Amniotic stem cell (primary cell): ENCODE measurements around the gene DCTN3.
A peak's percentile ranks its signal among the peaks of the same experiment; 100 is the strongest.

ENCODE experiments used
- DNase-seq: peaks from one replicate; lab custom pipeline; 2025; lab: John Stamatoyannopoulos, UW

The DCTN3 gene

GRCh38 chr9:34620061-34620994 is at the start of gene DCTN3:
DCTN3 (minus strand) TSS chr9:34620495; CDS start chr9:34620464, 31 bp downstream.
- peak; percentile 98 for DNase-seq

GRCh38 chr9:34665381-34666250 is 45.3 kb upstream of the DCTN3 start:
- peak; percentile 89 for DNase-seq

GRCh38 chr9:34665067-34665380 is 44.7 kb upstream of the DCTN3 start:
- DNase-seq: no peak

- peak; percentile 55 for DNase-seq
Measured at GRCh38 chr9:34664281-34665066, 44.2 kb upstream of the DCTN3 start.

- DNase-seq: no peak
Measured at GRCh38 chr9:34663303-34663605, 43.0 kb upstream of the DCTN3 start.

GRCh38 chr9:34662526-34663302 is 42.4 kb upstream of the DCTN3 start, which contains the start of gene CCL27:
CCL27 (minus strand) TSS chr9:34662657; CDS start chr9:34662633, 24 bp downstream.
- no peak for DNase-seq

- no peak for DNase-seq
Measured at GRCh38 chr9:34659592-34660253, 39.4 kb upstream of the DCTN3 start.

GRCh38 chr9:34658461-34658860 is 38.2 kb upstream of the DCTN3 start:
- DNase-seq: no peak

GRCh38 chr9:34656992-34657391 is 36.7 kb upstream of the DCTN3 start:
- DNase-seq: no peak

- DNase-seq: no peak
Measured at GRCh38 chr9:34655394-34655793, 35.1 kb upstream of the DCTN3 start.

GRCh38 chr9:34654323-34655051 is 34.2 kb upstream of the DCTN3 start:
- no peak for DNase-seq

GRCh38 chr9:34653151-34654072 is 33.1 kb upstream of the DCTN3 start:
- DNase-seq: no peak

GRCh38 chr9:34652602-34653000 is 32.3 kb upstream of the DCTN3 start:
- DNase-seq: no peak

GRCh38 chr9:34651876-34652601 is 31.7 kb upstream of the DCTN3 start, which contains the start of gene IL11RA:
IL11RA (plus strand) TSS chr9:34652185; CDS start chr9:34655218, 3,033 bp downstream.
- DNase-seq: no peak

GRCh38 chr9:34651321-34651720 is 31.0 kb upstream of the DCTN3 start:
- DNase-seq: no peak

GRCh38 chr9:34650816-34651215 is 30.5 kb upstream of the DCTN3 start:
- DNase-seq: no peak

GRCh38 chr9:34648673-34649072 is 28.4 kb upstream of the DCTN3 start:
- DNase-seq: no peak

GRCh38 chr9:34647651-34648050 is 27.4 kb upstream of the DCTN3 start:
- no peak for DNase-seq
